NCI-H1436 (cell line): Measurements from ENCODE around the gene RHOT2.

ENCODE experiments used
- DNase-seq: peaks from one replicate; lab custom pipeline; 2025; lab: John Stamatoyannopoulos, UW

RHOT2 gene

DNA sequence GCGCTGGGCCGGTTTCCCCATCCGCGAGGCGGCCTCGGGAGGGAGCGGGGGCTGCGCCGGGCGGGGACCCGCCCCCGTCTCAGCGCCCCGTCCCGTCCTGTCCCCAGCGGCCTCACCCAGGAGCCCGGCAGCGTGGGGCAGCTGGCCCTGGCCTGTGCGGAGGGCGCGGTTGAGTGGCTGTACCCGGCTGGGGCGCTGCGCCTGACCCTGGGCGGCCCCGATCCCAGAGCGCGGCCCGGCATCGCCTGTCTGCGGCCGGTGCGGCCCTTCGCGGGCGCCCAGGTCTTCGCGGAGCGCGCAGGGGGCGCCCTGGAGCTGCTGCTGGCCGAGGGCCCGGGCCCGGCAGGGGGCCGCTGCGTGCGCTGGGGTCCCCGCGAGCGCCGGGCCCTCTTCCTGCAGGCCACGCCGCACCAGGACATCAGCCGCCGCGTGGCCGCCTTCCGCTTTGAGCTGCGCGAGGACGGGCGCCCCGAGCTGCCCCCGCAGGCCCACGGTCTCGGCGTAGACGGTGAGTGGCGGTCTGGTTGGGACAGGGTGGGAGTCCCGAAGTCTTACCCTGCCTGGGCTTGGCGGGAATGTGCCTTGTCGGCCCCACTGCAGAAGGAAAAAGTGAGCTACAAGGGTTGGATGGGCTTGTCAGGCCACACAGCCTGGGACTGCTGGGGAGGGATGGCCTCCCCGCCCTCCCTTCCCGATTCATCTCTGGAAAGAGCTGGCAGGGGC is 47.7 kb downstream of the RHOT2 start:
- DNase-seq = peak; percentile 9

DNA sequence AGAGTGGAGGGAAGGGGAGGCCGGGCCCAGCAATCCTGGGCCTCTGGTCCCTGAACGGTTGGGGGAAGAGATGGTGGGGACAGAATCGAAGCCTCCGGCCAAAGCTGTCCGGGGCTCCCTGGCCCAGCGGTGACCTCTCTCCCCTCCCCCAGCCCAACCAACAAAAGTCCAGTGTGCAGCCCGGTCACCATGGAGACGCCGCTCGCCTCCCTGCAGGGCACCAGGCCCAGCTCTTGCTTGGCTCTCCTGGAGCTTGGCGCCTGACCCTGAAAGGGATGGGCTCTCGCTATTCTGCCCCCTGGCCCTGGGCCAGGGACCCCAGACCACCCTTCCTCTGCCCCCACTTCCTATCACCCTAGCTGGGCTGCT is 48.3 kb downstream of the RHOT2 start:
- DNase-seq = no peak

DNA sequence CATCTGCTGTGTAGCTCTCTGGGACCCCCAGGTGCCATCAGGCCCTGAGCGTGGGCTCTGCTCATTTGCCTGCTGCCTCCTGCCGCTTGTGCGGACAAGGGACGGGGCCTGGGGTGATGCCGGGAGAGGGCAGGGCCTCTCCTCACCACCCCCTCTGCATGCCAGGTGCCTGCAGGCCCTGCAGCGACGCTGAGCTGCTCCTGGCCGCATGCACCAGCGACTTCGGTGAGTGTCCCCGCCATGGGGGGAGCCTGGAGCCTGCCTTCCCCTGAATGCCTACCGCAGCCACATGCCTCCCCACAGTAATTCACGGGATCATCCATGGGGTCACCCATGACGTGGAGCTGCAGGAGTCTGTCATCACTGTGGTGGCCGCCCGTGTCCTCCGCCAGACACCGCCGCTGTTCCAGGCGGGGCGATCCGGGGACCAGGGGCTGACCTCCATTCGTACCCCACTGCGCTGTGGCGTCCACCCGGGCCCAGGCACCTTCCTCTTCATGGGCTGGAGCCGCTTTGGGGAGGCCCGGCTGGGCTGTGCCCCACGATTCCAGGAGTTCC is 48.9 kb downstream of the RHOT2 start:
- no peak for DNase-seq

DNA sequence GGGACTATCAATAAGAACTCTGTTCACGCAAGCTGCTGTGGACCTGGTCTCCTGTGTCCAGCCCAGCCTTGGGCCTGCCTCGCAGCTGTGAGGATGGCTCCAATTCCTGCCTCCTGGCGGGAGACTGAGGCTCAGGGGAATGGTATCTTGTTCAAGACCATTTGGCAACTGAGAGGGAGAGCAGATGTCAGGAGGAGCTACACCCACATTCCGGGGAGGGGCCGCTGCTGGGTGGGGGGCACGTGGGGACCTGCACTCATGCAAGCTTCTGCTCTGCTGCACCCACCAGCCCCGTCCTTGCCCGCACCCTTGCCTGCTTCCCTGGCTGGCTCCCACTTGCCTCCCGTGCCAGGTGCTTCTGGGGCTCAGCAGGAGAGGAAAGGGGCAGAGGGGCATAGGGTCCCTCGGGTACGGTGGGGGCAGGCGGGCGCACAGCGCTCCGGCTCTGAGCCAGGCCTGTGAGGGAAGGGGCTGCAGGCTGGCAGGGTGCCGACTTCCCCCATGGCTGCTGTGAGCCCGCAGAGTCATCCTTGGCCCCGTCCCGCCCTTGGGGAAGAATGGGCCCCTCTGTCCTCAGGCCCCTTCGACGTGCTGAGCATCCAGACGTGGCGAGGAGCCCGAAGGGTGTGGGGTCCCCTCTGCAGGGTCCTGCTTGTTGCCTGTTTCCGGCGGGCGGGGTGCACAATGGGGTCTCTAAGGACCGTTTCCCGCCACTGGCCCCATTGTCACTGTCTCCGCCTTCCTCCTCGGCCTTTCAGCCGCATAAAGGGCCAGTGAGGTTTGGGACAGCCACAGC is 49.7 kb downstream of the RHOT2 start:
- no peak for DNase-seq

DNA sequence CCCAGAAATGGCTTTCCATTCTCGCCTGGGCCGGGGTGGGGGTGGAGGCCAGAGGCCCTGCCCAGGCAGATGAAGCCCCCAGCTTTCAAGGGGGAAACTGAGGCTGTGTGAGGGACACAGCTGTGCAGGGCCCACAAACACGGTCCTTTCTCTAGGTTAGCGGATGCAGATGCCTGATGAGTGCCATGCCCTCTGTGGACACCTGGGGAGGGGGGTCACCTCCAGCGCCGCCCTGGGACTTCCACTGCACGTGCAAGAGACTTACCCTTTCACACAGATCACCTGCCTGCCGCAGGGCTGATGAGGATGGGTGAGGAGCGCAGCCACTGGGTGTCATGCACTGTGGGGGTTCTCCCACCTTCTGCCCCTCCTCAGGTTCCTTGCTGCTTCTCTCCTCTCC is 50.5 kb downstream of the RHOT2 start:
- DNase-seq = no peak

DNA sequence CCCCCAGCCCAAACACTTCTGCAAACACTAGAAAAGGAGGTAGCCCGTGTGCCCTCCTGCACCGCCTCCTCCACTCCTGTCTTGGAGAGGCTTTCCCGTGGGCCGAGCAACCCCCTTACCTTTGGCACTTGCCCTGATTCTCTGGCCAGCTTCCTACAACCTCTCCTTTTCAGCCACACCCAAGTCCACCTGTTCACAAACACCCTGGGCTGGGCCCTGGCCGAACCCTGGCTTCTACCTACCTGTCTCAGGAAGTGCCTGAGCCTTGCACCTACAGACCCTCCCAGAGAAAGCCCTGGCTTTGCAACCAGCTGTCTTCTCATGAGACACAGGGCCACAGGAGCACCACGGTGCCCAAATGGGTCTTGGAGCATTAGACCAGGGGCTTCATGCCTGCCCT is 51.0 kb downstream of the RHOT2 start:
- DNase-seq = no peak

DNA sequence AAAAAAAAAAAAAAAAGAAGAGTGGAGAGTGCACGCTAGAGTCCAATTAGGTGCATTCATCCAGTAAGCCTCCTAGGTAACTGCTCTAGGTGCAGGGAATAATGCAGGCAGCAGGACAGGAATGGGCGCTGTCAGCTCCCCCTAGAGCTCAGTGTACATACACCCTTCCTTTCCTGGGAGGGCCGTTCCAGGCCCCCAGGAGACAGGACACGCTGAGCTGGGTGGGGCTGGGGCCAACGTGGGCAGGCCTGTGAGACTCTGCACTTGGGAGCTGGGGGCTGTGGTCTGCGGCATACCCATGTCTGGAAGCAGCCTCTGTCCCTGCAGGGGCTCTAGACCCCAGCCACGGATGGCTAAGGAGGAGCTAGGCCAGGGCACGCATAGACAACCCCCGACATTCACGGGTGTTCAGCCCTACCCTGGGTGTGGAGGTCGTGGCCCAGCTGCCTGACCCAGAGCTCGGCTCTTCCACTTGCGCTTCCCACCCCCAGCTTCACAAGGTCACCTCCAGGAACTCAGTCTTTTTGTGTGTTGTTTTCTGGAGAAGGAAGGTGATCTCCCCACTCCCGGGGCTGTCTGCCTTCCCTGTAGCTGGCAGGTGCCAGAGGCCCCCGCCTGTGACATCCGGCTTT is 52.0 kb downstream of the RHOT2 start:
- DNase-seq = peak; percentile 11

DNA sequence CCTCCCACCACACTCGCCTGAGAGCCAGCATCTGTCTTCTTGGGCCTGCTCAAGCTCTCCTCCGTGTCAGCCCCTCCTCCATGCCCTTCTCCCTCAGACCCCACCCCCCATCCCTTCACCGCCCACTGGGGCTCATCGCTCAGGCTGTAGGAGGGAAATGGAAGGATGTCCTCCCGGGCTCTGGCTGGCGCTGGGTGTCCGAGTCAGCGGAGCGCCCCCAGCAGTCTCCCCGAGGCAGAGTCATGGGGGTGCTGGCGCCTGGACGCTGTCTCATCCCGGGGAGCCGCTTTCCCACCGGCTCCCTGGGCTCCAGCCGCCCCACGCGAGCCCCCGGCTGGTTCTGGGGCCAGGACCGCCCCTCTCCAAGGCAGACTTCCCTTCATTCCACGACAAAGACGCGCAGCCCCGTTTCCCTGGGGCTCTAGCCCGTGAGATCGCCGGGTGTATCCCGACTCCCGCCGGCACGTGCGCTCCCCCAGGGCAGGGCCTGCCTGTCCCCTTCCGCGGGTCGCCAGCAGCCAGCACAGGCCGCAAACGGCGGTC is 52.6 kb downstream of the RHOT2 start:
- DNase-seq = peak; percentile 42

DNA sequence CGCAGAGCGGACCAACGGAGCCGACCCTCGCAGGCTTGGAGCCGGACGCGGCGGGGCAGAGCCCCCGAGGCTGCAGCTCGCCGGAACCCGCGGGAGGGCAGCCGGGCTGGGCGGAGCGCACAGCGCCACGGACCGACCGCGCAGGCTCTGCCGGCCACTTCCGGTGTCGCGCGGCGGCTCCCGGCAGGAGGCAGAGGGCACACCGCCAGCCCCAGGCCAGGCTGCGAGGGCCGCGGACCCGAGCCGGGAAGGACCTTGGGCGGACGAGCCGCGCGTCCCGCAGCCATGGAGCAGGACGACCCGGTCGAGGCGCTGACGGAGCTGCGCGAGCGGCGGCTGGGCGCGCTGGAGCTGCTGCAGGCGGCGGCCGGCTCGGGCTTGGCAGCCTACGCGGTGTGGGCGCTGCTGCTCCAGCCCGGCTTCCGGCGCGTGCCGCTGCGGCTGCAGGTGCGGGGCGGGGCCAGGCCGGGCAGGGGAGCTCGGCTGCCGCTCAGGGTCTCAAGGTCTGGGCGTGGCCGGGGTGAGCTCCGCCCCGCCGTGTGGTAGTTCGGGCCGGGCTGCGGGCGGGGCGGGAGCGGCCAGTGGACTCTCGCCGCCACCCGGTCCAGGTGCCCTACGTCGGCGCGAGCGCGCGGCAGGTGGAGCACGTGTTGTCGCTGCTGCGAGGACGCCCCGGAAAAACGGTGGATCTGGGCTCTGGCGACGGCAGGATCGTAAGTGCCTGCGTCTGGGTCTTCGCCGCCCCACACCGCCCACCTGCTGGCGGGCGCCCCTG is 53.2 kb downstream of the RHOT2 start, which contains the start of gene ANTKMT:
Gene ANTKMT (plus strand): TSS at position 157 of the 775 bp plus-strand sequence. CDS start 129 bp downstream, at position 286.
- DNase-seq = peak; percentile 83

DNA sequence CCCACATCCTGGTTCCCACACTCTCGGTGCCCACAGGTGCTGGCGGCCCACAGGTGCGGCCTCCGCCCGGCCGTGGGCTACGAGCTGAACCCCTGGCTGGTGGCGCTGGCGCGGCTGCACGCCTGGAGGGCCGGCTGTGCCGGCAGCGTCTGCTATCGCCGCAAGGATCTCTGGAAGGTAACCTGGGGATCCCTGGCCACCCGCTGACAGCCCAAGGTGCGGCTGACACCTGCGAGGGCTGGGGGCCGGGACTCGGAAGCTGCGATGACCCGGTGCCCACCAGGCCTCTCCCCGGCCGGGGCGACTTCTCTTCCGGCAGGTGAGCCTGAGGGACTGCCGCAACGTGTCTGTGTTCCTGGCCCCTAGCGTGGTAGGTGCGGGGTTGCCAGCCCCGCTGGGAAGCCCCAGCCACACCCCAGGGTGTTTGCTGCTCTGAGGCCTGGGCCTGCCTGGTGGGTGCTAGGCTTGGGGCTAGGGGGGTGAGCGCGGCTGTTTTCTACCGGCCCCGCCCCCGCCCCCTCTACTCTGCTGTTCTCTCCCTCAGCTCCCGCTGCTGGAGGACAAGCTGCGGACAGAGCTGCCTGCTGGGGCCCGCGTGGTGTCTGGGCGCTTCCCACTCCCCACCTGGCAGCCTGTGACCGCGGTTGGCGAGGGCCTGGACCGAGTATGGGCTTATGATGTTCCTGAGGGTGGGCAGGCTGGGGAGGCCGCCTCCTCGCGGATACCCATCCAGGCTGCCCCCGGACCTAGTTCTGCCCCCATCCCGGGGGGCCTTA is 54.0 kb downstream of the RHOT2 start:
- DNase-seq = no peak

DNA sequence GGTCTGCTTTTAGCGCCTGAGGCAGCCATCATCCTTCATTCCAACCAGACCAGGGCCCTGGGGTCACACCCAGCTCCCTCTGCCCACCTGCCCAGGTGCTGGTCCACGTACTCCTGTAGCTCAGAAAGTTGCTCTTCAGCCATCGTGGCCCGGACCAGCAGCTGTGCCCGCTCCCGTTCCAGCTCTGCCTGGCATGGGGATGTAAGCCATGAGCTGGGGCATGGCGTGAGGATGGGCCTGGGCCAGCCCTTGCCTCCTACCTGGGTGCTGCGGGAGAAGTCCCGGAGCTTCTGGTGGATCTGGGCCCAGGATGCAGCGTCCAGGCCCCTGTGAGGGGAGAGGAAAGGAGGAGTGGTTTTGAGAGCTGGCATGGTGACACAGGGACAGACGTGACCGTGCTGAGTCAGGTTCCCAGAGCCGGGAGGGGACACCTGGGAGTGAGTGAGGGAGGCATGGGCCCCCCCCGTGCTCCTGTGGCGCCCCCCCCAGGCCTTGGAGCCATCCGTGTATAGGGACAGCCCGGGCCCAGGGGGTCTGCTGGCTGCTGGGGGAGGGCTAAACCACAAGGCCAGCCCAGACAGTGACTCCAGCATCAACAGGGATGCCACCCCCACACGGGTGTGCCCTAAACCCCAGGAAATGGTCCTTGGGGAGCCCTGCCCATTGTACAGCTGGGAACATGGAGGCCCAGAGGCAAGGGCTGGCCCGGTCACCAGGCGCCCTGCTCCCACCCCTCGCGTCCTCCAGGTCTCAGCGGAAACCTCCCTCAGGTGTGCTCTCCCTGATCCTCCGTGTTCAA is 55.1 kb downstream of the RHOT2 start:
- DNase-seq = no peak

DNA sequence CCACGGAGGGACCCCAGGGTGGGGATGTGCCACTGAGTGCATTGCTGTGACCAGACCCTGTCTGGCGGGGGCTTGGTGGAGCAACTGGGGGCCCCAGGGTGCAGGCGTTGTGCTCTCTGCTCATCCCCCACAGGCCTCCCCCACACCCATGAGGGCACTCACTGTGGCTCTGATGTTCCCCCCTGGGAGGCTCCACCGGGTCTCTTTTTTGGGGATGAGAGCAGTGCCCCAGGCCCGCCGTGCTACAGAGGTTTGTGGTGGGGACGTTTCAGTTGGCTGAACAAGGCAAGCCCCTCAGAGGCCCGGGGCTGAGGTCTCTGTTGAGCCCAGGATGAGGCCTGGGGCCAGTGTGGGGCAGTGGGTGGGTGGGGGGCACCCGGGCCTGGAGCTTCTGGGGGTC is 55.8 kb downstream of the RHOT2 start:
- DNase-seq = no peak
